ENCODE results near the gene TFR2. TPM values are rescaled to one million over a fixed set of nuclear protein-coding genes. Genes with fewer than 3 reads are reported as not detected.

The TFR2 gene
- total and polyA plus RNA-seq, 9 of the 15 experiments (the other 6 are each of a cell fraction or from before 2014, with no cell fraction given) = 3.8 to 123 (median 51.1) TPM

GRCh38 chr7:100673302-100673941 is 32.1 kb upstream of the TFR2 start, which contains the start of gene GNB2 (continued):
- TF ChIP-seq, protein P1, sequence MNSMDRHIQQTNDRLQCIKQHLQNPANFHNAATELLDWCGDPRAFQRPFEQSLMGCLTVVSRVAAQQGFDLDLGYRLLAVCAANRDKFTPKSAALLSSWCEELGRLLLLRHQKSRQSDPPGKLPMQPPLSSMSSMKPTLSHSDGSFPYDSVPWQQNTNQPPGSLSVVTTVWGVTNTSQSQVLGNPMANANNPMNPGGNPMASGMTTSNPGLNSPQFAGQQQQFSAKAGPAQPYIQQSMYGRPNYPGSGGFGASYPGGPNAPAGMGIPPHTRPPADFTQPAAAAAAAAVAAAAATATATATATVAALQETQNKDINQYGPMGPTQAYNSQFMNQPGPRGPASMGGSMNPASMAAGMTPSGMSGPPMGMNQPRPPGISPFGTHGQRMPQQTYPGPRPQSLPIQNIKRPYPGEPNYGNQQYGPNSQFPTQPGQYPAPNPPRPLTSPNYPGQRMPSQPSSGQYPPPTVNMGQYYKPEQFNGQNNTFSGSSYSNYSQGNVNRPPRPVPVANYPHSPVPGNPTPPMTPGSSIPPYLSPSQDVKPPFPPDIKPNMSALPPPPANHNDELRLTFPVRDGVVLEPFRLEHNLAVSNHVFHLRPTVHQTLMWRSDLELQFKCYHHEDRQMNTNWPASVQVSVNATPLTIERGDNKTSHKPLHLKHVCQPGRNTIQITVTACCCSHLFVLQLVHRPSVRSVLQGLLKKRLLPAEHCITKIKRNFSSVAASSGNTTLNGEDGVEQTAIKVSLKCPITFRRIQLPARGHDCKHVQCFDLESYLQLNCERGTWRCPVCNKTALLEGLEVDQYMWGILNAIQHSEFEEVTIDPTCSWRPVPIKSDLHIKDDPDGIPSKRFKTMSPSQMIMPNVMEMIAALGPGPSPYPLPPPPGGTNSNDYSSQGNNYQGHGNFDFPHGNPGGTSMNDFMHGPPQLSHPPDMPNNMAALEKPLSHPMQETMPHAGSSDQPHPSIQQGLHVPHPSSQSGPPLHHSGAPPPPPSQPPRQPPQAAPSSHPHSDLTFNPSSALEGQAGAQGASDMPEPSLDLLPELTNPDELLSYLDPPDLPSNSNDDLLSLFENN (IDR thresholded peaks at IDR 0.05; ENCODE audit: low read depth in 2 of 2, low read length in 2 of 2) = 0 out of 4 replicates have a peak, but pooled peaks of 1 of the 2 experiments have one; percentile 64
- TF ChIP-seq RAD51 (IDR thresholded peaks at IDR 0.05; ENCODE audit: borderline replicate concordance, low read depth) (peak; percentile 100), ARNT (IDR thresholded peaks at IDR 0.05) (peak in 1 of 2 experiments; percentile 68; a peak in 1 of 4 replicates), CHD2 (IDR thresholded peaks at IDR 0.05; ENCODE audit: low read depth, low read length) (peak; percentile 92), EP300 (IDR thresholded peaks at IDR 0.05; ENCODE audit: low read length) (0 out of 2 replicates have a peak, but pooled peaks have one; percentile 38), ZBTB17 (CRISPR knock-in tag; IDR thresholded peaks at IDR 0.05) (0 out of 2 replicates have a peak, but pooled peaks have one; percentile 58), PHF21A (IDR thresholded peaks at IDR 0.05; ENCODE audit: borderline replicate concordance, low read depth) (0 out of 2 replicates have a peak, but pooled peaks have one; percentile 73), DPF2 (IDR thresholded peaks at IDR 0.05) (peak; percentile 74), MNT (conservative IDR thresholded peaks at IDR 0.05) (peak; percentile 85 to 88), LCOR (CRISPR knock-in tag; IDR thresholded peaks at IDR 0.05) (peak; percentile 66; the same call in 1 of the 2 replicates), ZNF695 (CRISPR knock-in tag; IDR thresholded peaks at IDR 0.05) (no peak)
- TF ChIP-seq, protein P2, sequence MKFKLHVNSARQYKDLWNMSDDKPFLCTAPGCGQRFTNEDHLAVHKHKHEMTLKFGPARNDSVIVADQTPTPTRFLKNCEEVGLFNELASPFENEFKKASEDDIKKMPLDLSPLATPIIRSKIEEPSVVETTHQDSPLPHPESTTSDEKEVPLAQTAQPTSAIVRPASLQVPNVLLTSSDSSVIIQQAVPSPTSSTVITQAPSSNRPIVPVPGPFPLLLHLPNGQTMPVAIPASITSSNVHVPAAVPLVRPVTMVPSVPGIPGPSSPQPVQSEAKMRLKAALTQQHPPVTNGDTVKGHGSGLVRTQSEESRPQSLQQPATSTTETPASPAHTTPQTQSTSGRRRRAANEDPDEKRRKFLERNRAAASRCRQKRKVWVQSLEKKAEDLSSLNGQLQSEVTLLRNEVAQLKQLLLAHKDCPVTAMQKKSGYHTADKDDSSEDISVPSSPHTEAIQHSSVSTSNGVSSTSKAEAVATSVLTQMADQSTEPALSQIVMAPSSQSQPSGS (CRISPR knock-in tag; IDR thresholded peaks at IDR 0.05) = no peak
- TF ChIP-seq, protein P3, sequence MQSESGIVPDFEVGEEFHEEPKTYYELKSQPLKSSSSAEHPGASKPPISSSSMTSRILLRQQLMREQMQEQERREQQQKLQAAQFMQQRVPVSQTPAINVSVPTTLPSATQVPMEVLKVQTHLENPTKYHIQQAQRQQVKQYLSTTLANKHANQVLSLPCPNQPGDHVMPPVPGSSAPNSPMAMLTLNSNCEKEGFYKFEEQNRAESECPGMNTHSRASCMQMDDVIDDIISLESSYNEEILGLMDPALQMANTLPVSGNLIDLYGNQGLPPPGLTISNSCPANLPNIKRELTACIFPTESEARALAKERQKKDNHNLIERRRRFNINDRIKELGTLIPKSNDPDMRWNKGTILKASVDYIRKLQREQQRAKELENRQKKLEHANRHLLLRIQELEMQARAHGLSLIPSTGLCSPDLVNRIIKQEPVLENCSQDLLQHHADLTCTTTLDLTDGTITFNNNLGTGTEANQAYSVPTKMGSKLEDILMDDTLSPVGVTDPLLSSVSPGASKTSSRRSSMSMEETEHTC (IDR thresholded peaks at IDR 0.05) = peak; percentile 85
- TF ChIP-seq, protein P4, sequence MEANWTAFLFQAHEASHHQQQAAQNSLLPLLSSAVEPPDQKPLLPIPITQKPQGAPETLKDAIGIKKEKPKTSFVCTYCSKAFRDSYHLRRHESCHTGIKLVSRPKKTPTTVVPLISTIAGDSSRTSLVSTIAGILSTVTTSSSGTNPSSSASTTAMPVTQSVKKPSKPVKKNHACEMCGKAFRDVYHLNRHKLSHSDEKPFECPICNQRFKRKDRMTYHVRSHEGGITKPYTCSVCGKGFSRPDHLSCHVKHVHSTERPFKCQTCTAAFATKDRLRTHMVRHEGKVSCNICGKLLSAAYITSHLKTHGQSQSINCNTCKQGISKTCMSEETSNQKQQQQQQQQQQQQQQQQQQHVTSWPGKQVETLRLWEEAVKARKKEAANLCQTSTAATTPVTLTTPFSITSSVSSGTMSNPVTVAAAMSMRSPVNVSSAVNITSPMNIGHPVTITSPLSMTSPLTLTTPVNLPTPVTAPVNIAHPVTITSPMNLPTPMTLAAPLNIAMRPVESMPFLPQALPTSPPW (CRISPR knock-in tag; IDR thresholded peaks at IDR 0.05) = peak; percentile 77

Measured in K562 (cell line).